ENCODE results near the gene TRMT11.

Gene TRMT11

DNA sequence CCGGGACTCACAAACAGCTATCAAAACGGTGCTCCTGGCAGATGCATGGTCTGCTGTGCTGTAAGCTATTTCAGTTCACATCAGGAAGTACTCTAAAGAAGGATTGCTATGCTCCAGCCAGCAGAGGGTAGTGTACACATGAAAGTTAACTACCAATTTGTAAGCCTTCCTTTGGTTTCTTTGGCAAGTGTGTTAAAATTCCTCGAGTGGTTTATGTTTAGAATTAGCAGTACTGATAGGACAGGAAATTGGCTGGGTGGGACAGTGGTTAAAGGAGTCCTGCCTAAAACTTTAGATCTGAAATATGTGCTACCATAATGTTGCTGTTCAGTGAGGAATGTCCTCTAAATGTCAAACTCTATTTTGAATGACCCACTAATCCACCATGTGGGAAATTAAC is 47.4 kb downstream of the TRMT11 start:
- FAIRE-seq (peak; percentile 93), DNase-seq (ENCODE audit: insufficient read length, low spot score) (peak; percentile 6)
- no peak for TF ChIP-seq POLR2A (IDR thresholded peaks at IDR 0.05; ENCODE audit: low read depth, low read length)

- TF ChIP-seq POLR2A (IDR thresholded peaks at IDR 0.05; ENCODE audit: low read depth, low read length), result no peak
- DNase-seq (ENCODE audit: insufficient read length, low spot score) (no peak), FAIRE-seq (no peak)
Measured at GRCh38 chr6:126034656-126035055, 48.3 kb downstream of the TRMT11 start.

DNA sequence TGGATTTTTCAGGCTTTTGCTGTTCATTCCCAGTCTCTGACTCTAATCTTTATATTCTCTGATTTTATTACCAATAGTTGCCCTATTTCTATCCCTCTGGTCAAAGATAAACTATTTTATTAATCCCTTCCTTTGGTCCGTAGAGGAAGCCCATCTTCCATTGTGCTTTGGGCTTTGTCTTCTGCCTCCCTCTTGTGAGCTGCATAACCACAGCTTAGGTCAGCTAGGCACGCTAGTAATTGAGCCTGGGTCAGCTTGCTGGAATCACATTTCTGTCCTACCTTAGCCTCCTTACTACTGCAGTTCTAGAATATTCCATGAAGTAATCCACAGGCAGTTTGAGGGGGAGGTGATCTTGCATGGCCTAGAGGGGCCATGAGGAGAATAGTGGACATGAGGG is 49.4 kb downstream of the TRMT11 start:
- FAIRE-seq (no peak), DNase-seq (ENCODE audit: insufficient read length, low spot score) (no peak)
- TF ChIP-seq POLR2A (IDR thresholded peaks at IDR 0.05; ENCODE audit: low read depth, low read length), result no peak

- DNase-seq (ENCODE audit: insufficient read length, low spot score) (no peak), FAIRE-seq (no peak)
- TF ChIP-seq POLR2A (IDR thresholded peaks at IDR 0.05; ENCODE audit: low read depth, low read length), result no peak
Measured at GRCh38 chr6:126038234-126038633, 51.9 kb downstream of the TRMT11 start.

GRCh38 chr6:126039284-126039683 is 52.9 kb downstream of the TRMT11 start:
- FAIRE-seq (peak; percentile 87), DNase-seq (ENCODE audit: insufficient read length, low spot score) (no peak)

GRCh38 chr6:126040394-126040793 is 54.1 kb downstream of the TRMT11 start:
- no peak for TF ChIP-seq POLR2A (IDR thresholded peaks at IDR 0.05; ENCODE audit: low read depth, low read length)
- peak; percentile 36 for FAIRE-seq
- no peak for DNase-seq (ENCODE audit: insufficient read length, low spot score)

More at GRCh38 chr6:126039284-126039683, 52.9 kb downstream of the TRMT11 start:
- TF ChIP-seq POLR2A (IDR thresholded peaks at IDR 0.05; ENCODE audit: low read depth, low read length), result no peak

DNA sequence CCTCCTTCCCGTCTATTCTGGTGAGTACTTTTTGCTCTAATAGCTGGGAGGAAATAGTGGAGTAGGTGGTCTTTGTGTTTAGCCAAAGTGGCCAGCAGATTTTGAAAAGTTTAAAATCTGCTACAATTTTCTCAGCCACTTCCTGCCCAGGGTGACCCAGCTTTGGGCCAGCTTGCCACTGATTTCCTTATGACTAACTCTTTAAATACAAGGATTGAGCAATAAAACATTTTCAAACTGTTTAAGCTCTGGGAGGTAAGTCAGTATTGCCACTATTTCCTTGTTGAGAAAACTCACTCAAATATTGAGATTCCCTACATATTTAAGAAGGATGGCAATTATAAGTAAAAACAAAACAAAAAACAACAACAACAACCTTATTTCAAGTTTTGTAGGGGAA is 54.5 kb downstream of the TRMT11 start:
- peak; percentile 3 for DNase-seq (ENCODE audit: insufficient read length, low spot score)
- no peak for TF ChIP-seq POLR2A (IDR thresholded peaks at IDR 0.05; ENCODE audit: low read depth, low read length)
- FAIRE-seq, result peak; percentile 82

GRCh38 chr6:126041516-126041915 is 55.2 kb downstream of the TRMT11 start:
- DNase-seq (ENCODE audit: insufficient read length, low spot score), result no peak
- no peak for FAIRE-seq
- TF ChIP-seq POLR2A (IDR thresholded peaks at IDR 0.05; ENCODE audit: low read depth, low read length), result no peak

GRCh38 chr6:126042001-126042419 is 55.7 kb downstream of the TRMT11 start:
- DNase-seq (ENCODE audit: insufficient read length, low spot score), result no peak
- TF ChIP-seq POLR2A (IDR thresholded peaks at IDR 0.05; ENCODE audit: low read depth, low read length), result no peak
- FAIRE-seq, result no peak

GRCh38 chr6:126047648-126048047 is 61.3 kb downstream of the TRMT11 start:
- FAIRE-seq (no peak), DNase-seq (ENCODE audit: insufficient read length, low spot score) (no peak)
- no peak for TF ChIP-seq POLR2A (IDR thresholded peaks at IDR 0.05; ENCODE audit: low read depth, low read length)

GRCh38 chr6:126048635-126049034 is 62.3 kb downstream of the TRMT11 start:
- TF ChIP-seq POLR2A (IDR thresholded peaks at IDR 0.05; ENCODE audit: low read depth, low read length), result no peak
- DNase-seq (ENCODE audit: insufficient read length, low spot score) (no peak), FAIRE-seq (no peak)

DNA sequence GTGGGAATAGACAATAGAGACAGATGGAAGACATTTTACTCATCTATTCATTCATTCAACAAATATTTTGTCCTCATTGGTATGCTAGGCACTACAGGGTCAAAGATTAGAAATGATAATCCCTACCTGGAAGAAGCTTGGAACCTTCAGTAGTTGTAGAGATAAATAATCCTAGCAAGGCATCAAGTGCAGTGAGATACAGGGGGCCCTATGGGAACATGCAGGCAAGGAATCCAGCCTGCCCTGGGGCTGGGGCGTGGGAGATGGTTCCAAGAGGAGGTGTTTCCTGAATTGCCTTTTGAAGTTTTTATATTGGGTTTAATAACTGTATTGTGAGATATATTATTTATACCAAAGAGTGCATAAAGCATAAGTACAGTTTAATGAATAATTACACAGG is 64.5 kb downstream of the TRMT11 start:
- no peak for FAIRE-seq
- TF ChIP-seq POLR2A (IDR thresholded peaks at IDR 0.05; ENCODE audit: low read depth, low read length), result no peak
- no peak for DNase-seq (ENCODE audit: insufficient read length, low spot score)

DNA sequence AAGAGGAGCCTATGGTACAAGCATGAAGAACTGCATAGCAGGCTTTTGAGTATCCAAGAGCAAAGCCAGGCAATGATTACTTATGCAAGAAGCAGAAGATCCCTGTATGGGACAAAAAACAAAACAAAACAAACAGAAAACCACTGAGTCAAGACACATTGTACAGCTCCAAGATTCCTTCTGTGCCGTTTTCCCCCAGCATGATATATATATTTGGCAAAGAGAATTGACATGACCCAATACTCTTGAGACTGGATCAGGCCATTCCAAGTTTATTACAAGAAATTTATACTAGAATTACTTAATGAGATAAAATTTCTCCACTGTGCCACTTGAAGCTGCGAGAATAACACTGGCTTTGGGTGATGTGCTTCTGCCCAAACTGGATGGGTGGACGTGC is 65.5 kb downstream of the TRMT11 start:
- TF ChIP-seq POLR2A (IDR thresholded peaks at IDR 0.05; ENCODE audit: low read depth, low read length), result no peak
- FAIRE-seq (no peak), DNase-seq (ENCODE audit: insufficient read length, low spot score) (no peak)

DNA sequence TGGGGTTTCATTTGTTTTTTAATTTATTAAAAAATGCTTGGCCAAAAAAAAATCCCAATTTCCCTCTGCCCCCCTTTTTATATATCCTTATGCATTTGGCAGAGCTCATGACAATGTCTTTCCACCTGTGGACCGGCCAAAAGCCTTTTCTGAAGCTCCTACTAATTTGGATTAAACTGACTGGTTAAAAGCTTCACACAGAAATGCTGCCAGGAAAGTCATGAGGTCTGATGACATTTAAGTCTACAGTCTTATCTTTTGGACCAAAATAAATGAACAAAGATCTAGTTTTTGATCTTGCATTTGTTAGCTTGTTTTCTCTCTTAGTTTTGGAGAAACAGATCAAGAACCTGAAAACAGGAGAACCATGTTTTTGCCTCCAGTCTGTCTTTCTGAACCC is 66.1 kb downstream of the TRMT11 start:
- no peak for DNase-seq (ENCODE audit: insufficient read length, low spot score)
- no peak for FAIRE-seq
- TF ChIP-seq POLR2A (IDR thresholded peaks at IDR 0.05; ENCODE audit: low read depth, low read length), result no peak

DNA sequence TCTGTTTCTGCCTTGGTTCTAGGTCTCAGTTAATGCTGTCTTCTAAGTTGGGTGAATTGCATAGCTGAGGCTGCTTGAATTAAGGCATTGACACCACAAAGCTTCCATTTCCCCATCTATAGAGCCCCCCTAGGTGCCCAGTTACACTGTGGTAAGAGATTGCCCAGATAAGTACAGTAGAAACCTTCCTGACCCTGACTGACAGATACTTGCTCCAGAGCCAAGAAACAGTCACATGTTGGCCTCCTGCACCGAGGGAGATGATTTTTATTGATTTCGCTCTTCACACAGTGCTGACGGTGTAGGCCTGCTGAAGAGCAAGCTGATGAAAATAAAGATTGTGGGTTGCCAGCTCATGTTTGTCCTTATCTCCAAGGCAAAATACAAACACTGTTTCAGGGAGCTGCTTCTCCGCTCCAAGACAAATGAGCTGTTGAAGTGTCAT is 67.9 kb downstream of the TRMT11 start:
- DNase-seq (ENCODE audit: insufficient read length, low spot score), result no peak
- no peak for FAIRE-seq
- no peak for TF ChIP-seq POLR2A (IDR thresholded peaks at IDR 0.05; ENCODE audit: low read depth, low read length)

GRCh38 chr6:126054802-126055201 is 68.5 kb downstream of the TRMT11 start:
- no peak for FAIRE-seq
- no peak for DNase-seq (ENCODE audit: insufficient read length, low spot score)
- TF ChIP-seq POLR2A (IDR thresholded peaks at IDR 0.05; ENCODE audit: low read depth, low read length), result no peak
